Mammary epithelial cell (primary cell): ENCODE results near the gene GPRIN3.

ENCODE experiments used
- CTCF ChIP-seq, 2 donors: IDR thresholded peaks in 1 of 2; conservative IDR thresholded peaks in 1 of 2; 2 replicates each; pipeline ENCODE4 v1.5.1; 2011 to 2012; ENCODE audit warnings: inconsistent platforms in 2 of 2, low read length in 2 of 2, mild to moderate bottlenecking in 2 of 2, control low read depth in 1 of 2, low read depth in 1 of 2; ENCODE audit not compliant: insufficient read depth in 1 of 2; ENCODE audit errors: extremely low read depth in 1 of 2
- EZH2 ChIP-seq: IDR thresholded peaks from 2 replicates; pipeline ENCODE4 v1.6.1; 2012; ENCODE audit warnings: low read length, inconsistent platforms, borderline replicate concordance

- TF ChIP-seq CTCF (conservative IDR thresholded peaks at IDR 0.05 in 1 of 2, IDR thresholded peaks at IDR 0.05 in 1 of 2; ENCODE audit: extremely low read depth in 1 of 2, insufficient read depth in 1 of 2, low read depth in 1 of 2, low read length in 2 of 2) (no peak), EZH2 (no peak)
Observed at GRCh38 chr4:89215736-89216135, 91.9 kb downstream of the GPRIN3 start.
